ENCODE results near the gene BTBD9. TPM values are rescaled to one million over a fixed set of nuclear protein-coding genes. Genes with fewer than 3 reads are reported as not detected.

Gene BTBD9
- total RNA-seq, 1 donor from 2014 or later: 18.1 TPM

DNA sequence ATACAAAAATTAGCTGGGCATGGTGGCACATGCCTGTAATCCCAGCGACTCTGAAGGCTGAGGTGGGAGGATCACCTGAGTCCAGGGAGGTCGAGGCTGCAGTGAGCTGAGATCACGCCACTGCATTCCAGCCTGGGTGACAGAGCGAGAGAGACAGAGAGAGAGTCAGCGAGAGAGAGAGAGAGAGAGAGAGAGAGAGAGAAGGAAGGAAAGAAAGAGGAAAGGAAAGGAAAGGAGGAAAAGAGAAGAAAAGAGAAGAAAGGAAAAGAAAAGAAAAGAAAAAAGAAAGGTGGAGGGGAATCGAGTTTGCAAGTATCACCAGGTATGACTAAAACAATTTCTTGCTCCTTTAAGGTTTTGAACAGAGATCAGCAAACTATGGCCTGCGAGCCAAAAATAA is 152.3 kb downstream of the BTBD9 start:
- Mint-ChIP-seq H3K27ac (ENCODE audit: unreplicated experiment) (no peak overlapping the region), H3K4me3 (ENCODE audit: unreplicated experiment) (no peak overlapping the region), H3K27me3 (ENCODE audit: unreplicated experiment) (no peaks in the 10 kb centered on the region), H3K4me1 (ENCODE audit: unreplicated experiment) (no peaks in the 10 kb centered on the region), H3K9me3 (ENCODE audit: unreplicated experiment) (peaks cover 3% of the 10 kb centered on the region), H3K36me3 (ENCODE audit: unreplicated experiment) (no peaks in the 10 kb centered on the region)
- DNase-seq (ENCODE audit: extremely low spot score, unreplicated experiment): no peak
- TF ChIP-seq, protein P1, sequence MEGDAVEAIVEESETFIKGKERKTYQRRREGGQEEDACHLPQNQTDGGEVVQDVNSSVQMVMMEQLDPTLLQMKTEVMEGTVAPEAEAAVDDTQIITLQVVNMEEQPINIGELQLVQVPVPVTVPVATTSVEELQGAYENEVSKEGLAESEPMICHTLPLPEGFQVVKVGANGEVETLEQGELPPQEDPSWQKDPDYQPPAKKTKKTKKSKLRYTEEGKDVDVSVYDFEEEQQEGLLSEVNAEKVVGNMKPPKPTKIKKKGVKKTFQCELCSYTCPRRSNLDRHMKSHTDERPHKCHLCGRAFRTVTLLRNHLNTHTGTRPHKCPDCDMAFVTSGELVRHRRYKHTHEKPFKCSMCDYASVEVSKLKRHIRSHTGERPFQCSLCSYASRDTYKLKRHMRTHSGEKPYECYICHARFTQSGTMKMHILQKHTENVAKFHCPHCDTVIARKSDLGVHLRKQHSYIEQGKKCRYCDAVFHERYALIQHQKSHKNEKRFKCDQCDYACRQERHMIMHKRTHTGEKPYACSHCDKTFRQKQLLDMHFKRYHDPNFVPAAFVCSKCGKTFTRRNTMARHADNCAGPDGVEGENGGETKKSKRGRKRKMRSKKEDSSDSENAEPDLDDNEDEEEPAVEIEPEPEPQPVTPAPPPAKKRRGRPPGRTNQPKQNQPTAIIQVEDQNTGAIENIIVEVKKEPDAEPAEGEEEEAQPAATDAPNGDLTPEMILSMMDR (IDR thresholded peaks at IDR 0.05): no peak

DNA sequence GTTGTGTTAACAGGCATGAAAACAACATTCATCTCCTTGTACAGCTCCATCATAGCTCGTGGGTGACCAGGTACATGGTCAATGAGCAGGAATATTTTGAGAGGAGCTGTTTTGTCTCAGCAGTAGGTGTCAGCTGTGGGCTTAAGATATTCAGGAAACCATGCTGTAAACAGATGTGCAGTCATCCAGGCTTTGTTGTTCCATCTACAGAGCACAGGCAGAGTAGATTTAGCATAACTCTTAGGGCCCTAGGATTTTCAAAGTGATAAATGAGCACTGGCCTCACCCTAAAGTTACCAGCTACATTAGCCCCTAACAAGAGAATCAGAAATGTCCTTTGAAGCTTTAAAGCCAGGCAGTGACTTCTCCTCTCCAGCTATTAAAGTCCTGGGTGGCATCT is 154.2 kb downstream of the BTBD9 start:
- Mint-ChIP-seq H3K4me3 (ENCODE audit: unreplicated experiment) (no peak overlapping the region), H3K36me3 (ENCODE audit: unreplicated experiment) (no peaks in the 10 kb centered on the region), H3K4me1 (ENCODE audit: unreplicated experiment) (no peaks in the 10 kb centered on the region), H3K9me3 (ENCODE audit: unreplicated experiment) (peaks cover 3% of the 10 kb centered on the region), H3K27ac (ENCODE audit: unreplicated experiment) (no peak overlapping the region), H3K27me3 (ENCODE audit: unreplicated experiment) (no peaks in the 10 kb centered on the region)
- TF ChIP-seq, protein P1 (IDR thresholded peaks at IDR 0.05): no peak
- DNase-seq (ENCODE audit: extremely low spot score, unreplicated experiment): no peak

DNA sequence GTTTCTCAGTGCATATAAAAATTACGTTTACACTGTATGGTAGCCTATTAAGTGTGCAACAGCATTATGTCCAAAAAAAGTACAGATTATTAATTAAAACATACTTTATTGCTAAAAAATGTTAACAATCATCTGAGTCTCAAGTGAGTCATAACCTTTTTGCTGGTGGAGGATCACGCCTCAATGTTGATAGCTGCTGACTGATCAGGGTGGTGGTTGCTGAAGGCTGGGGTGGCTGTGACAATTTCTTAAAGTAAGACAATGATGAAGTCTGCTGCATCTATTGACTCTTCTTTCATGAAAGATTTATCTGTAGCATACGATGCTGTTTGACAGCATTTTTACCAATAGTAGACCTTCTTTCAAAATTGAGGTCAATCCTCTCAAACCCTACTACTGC is 155.1 kb downstream of the BTBD9 start:
- Mint-ChIP-seq H3K27me3 (ENCODE audit: unreplicated experiment) (no peaks in the 10 kb centered on the region), H3K36me3 (ENCODE audit: unreplicated experiment) (no peaks in the 10 kb centered on the region), H3K27ac (ENCODE audit: unreplicated experiment) (no peak overlapping the region), H3K4me1 (ENCODE audit: unreplicated experiment) (no peaks in the 10 kb centered on the region), H3K4me3 (ENCODE audit: unreplicated experiment) (no peak overlapping the region), H3K9me3 (ENCODE audit: unreplicated experiment) (peaks cover 3% of the 10 kb centered on the region)
- TF ChIP-seq, protein P1 (IDR thresholded peaks at IDR 0.05): no peak
- DNase-seq (ENCODE audit: extremely low spot score, unreplicated experiment): no peak

DNA sequence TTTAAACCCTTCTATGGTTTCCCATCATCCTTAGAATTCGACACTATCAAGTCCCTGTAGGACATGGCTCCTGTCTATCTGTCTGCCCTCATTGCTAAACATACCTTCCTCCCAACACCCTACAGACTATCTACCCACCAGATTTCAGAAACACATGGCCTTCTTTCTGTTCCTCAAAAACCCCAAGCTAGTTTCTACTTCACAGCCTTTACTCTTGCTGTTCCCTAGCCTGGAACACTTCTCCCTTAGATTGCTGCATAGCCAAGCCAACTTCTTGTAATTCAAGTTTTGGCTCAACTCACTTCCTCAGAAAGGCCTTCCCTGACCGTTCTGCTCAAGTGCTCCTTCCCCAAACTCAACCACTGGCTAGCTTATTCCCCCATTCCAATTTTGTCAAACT is 156.2 kb downstream of the BTBD9 start:
- TF ChIP-seq, protein P1 (IDR thresholded peaks at IDR 0.05): no peak
- Mint-ChIP-seq H3K27me3 (ENCODE audit: unreplicated experiment) (no peaks in the 10 kb centered on the region), H3K4me3 (ENCODE audit: unreplicated experiment) (no peak overlapping the region), H3K36me3 (ENCODE audit: unreplicated experiment) (no peaks in the 10 kb centered on the region), H3K27ac (ENCODE audit: unreplicated experiment) (no peak overlapping the region), H3K9me3 (ENCODE audit: unreplicated experiment) (peaks cover 3% of the 10 kb centered on the region), H3K4me1 (ENCODE audit: unreplicated experiment) (no peaks in the 10 kb centered on the region)
- no peak for DNase-seq (ENCODE audit: extremely low spot score, unreplicated experiment)

DNA sequence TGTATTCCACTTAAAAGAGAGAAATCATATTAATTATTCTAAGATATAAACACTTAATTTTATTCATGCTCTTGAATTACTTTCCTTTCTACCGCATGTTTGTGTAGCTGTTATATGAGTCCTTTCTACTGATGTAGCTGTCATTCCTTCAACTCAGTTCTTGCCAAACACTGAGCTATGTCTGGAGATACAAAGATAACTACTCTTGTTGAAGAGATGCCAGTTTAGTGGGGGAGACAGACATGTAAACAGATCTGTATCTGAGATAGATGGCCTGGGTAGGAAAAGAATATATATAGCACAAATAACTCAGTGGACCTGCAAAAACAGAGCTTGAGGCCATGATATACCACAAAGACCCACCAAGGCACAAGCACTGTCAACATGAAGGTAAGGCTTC is 157.3 kb downstream of the BTBD9 start:
- H3K27me3 Mint-ChIP-seq (ENCODE audit: unreplicated experiment): no peaks in the 10 kb centered on the region
- no peaks in the 10 kb centered on the region for H3K4me1 Mint-ChIP-seq (ENCODE audit: unreplicated experiment)
- H3K9me3 Mint-ChIP-seq (ENCODE audit: unreplicated experiment): peaks cover 3% of the 10 kb centered on the region
- no peak overlapping the region for H3K27ac Mint-ChIP-seq (ENCODE audit: unreplicated experiment)
- TF ChIP-seq, protein P1 (IDR thresholded peaks at IDR 0.05): no peak
- no peak overlapping the region for H3K4me3 Mint-ChIP-seq (ENCODE audit: unreplicated experiment)
- DNase-seq (ENCODE audit: extremely low spot score, unreplicated experiment): no peak
- H3K36me3 Mint-ChIP-seq (ENCODE audit: unreplicated experiment): no peaks in the 10 kb centered on the region

Measured in osteocyte (in vitro differentiated cells).